Measurements from ENCODE around the gene CD81. TPM values are rescaled to one million over a fixed set of nuclear protein-coding genes. Genes with fewer than 3 reads are reported as not detected.

Gene CD81
- total RNA-seq, 1 experiment from 2014 or later = 237 TPM

- H3K4me1 Mint-ChIP-seq = peaks cover 9% of the 10 kb centered on the region; the same call in 1 of the 2 replicates
- POLR2A ChIA-PET = interaction anchor here (1.4 kb wide), 1 partner anchor 9 kb away, joined by 6 read pairs; the partner anchor contains the start of gene TSSC4
- no peaks in the 10 kb centered on the region for H3K36me3 Mint-ChIP-seq
- H3K27me3 Mint-ChIP-seq (ENCODE audit: low read depth) = no peaks in the 10 kb centered on the region
- DNase-seq (ENCODE audit: low spot score) = no peak
- H3K27ac Mint-ChIP-seq = no peak overlapping the region
- CTCF ChIA-PET = interaction anchor here (1.0 to 1.6 kb wide), 4 partner anchors 9 to 89 kb away, joined by 3 to 5 read pairs (median 3); partner anchors contain the start of gene TSSC4
- no peak for TF ChIP-seq MYBL2 (CRISPR knock-in tag; IDR thresholded peaks at IDR 0.05)
- TF ChIP-seq TEAD4 (CRISPR knock-in tag; IDR thresholded peaks at IDR 0.05) = no peak
- TF ChIP-seq, protein P1, sequence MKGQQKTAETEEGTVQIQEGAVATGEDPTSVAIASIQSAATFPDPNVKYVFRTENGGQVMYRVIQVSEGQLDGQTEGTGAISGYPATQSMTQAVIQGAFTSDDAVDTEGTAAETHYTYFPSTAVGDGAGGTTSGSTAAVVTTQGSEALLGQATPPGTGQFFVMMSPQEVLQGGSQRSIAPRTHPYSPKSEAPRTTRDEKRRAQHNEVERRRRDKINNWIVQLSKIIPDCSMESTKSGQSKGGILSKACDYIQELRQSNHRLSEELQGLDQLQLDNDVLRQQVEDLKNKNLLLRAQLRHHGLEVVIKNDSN (CRISPR knock-in tag; IDR thresholded peaks at IDR 0.05) = no peak
- no peak for TF ChIP-seq ZNF317 (CRISPR knock-in tag; IDR thresholded peaks at IDR 0.05; ENCODE audit: borderline replicate concordance, low read depth)
- no peak for TF ChIP-seq TCF7 (CRISPR knock-in tag; IDR thresholded peaks at IDR 0.05; ENCODE audit: low read depth)
- no peak for TF ChIP-seq CREB1 (CRISPR knock-in tag; IDR thresholded peaks at IDR 0.05)
- no peak for TF ChIP-seq SMAD3 (CRISPR knock-in tag; IDR thresholded peaks at IDR 0.05; ENCODE audit: borderline replicate concordance)
- H3K9me3 Mint-ChIP-seq = no peaks in the 10 kb centered on the region
- no peak overlapping the region for H3K4me3 Mint-ChIP-seq
- ATAC-seq = no peak
Measured at GRCh38 chr11:2391181-2391975, 14.3 kb downstream of the CD81 start.

DNA sequence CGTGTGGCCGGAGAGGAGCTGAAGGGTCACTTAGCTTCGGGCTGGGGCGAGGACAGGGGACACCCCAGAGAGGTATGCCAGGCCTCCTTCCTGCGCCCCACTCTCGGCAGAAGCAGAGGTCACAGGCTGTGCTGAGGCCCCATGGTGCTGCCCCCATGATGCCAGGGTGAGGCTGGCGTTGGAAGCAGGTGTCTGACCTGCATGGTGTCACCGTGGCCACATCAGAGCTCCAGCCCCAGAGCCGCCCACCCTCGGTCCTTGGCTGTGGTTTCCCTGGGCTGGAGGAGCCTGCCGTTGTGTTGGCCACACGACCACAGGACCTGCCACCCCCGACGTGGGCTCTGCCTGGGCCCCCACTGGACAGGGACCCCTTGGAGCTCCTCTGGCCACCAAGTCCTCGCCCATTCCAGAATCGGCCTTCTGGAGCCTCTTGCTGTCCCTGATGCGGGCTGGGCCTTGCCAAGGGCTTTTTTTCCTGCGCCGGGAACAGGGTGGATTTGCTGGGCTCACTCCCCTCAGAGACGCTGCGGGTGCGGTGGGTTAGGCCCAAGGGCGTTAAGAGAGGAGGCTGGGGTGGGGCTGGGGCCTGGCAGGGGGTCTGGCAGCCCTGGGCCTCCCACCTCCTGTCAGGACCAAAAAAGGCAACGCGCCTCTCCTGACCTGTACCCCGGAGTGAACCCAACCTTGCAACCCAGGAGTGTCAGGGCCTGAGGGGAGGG is 15.3 kb downstream of the CD81 start:
- CTCF ChIA-PET = interaction anchor here (1.0 kb wide), 1 partner anchor 28 kb away, joined by 3 read pairs; no protein-coding TSS in a partner anchor
- peaks cover 9% of the 10 kb centered on the region; the same call in 1 of the 2 replicates for H3K4me1 Mint-ChIP-seq
- ATAC-seq = no peak
- TF ChIP-seq, protein P2, sequence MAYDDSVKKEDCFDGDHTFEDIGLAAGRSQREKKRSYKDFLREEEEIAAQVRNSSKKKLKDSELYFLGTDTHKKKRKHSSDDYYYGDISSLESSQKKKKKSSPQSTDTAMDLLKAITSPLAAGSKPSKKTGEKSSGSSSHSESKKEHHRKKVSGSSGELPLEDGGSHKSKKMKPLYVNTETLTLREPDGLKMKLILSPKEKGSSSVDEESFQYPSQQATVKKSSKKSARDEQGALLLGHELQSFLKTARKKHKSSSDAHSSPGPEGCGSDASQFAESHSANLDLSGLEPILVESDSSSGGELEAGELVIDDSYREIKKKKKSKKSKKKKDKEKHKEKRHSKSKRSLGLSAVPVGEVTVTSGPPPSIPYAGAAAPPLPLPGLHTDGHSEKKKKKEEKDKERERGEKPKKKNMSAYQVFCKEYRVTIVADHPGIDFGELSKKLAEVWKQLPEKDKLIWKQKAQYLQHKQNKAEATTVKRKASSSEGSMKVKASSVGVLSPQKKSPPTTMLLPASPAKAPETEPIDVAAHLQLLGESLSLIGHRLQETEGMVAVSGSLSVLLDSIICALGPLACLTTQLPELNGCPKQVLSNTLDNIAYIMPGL (CRISPR knock-in tag; IDR thresholded peaks at IDR 0.05) = no peak
- TF ChIP-seq TP53 (CRISPR knock-in tag; IDR thresholded peaks at IDR 0.05) (no peak), ZNF138 (CRISPR knock-in tag; conservative IDR thresholded peaks at IDR 0.05) (no peak), AR (CRISPR knock-in tag; IDR thresholded peaks at IDR 0.05) (no peak), ZNF423 (CRISPR knock-in tag; IDR thresholded peaks at IDR 0.05) (no peak), AFF4 (CRISPR knock-in tag; IDR thresholded peaks at IDR 0.05; ENCODE audit: borderline replicate concordance) (no peak), ETV6 (CRISPR knock-in tag; IDR thresholded peaks at IDR 0.05) (no peak), ELF4 (CRISPR knock-in tag; IDR thresholded peaks at IDR 0.05; ENCODE audit: low read depth) (no peak), NFATC4 (CRISPR knock-in tag; IDR thresholded peaks at IDR 0.05) (no peak), OVOL2 (CRISPR knock-in tag; IDR thresholded peaks at IDR 0.05; ENCODE audit: borderline replicate concordance) (no peak), ZNF263 (CRISPR knock-in tag; IDR thresholded peaks at IDR 0.05; ENCODE audit: low read depth) (no peak), TEAD1 (CRISPR knock-in tag; IDR thresholded peaks at IDR 0.05) (no peak), ZNF416 (CRISPR knock-in tag; IDR thresholded peaks at IDR 0.05) (no peak), ZNF671 (CRISPR knock-in tag; IDR thresholded peaks at IDR 0.05) (no peak)
- TF ChIP-seq, protein P3, sequence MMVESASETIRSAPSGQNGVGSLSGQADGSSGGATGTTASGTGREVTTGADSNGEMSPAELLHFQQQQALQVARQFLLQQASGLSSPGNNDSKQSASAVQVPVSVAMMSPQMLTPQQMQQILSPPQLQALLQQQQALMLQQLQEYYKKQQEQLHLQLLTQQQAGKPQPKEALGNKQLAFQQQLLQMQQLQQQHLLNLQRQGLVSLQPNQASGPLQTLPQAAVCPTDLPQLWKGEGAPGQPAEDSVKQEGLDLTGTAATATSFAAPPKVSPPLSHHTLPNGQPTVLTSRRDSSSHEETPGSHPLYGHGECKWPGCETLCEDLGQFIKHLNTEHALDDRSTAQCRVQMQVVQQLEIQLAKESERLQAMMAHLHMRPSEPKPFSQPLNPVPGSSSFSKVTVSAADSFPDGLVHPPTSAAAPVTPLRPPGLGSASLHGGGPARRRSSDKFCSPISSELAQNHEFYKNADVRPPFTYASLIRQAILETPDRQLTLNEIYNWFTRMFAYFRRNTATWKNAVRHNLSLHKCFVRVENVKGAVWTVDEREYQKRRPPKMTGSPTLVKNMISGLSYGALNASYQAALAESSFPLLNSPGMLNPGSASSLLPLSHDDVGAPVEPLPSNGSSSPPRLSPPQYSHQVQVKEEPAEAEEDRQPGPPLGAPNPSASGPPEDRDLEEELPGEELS (CRISPR knock-in tag; IDR thresholded peaks at IDR 0.05) = no peak

More for the DNA sequence above, 15.3 kb downstream of the CD81 start:
- Mint-ChIP-seq H3K9me3 (no peaks in the 10 kb centered on the region), H3K4me3 (no peak overlapping the region), H3K27me3 (ENCODE audit: low read depth) (no peaks in the 10 kb centered on the region), H3K36me3 (peaks cover 6% of the 10 kb centered on the region), H3K27ac (no peak overlapping the region)
- POLR2A ChIA-PET = interaction anchor here (0.6 kb wide), 1 partner anchor 63 kb away, joined by 5 read pairs; no protein-coding TSS in a partner anchor
- no peak for DNase-seq (ENCODE audit: low spot score)

Measured in WTC11 (cell line).